ENCODE data around the gene ANGPTL5.

GRCh38 chr11:101881586-101881985 is 34.7 kb downstream of the ANGPTL5 start:
- TF ChIP-seq, protein P1, sequence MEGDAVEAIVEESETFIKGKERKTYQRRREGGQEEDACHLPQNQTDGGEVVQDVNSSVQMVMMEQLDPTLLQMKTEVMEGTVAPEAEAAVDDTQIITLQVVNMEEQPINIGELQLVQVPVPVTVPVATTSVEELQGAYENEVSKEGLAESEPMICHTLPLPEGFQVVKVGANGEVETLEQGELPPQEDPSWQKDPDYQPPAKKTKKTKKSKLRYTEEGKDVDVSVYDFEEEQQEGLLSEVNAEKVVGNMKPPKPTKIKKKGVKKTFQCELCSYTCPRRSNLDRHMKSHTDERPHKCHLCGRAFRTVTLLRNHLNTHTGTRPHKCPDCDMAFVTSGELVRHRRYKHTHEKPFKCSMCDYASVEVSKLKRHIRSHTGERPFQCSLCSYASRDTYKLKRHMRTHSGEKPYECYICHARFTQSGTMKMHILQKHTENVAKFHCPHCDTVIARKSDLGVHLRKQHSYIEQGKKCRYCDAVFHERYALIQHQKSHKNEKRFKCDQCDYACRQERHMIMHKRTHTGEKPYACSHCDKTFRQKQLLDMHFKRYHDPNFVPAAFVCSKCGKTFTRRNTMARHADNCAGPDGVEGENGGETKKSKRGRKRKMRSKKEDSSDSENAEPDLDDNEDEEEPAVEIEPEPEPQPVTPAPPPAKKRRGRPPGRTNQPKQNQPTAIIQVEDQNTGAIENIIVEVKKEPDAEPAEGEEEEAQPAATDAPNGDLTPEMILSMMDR (conservative IDR thresholded peaks at IDR 0.05; ENCODE audit: low read depth in 2 of 2), result no peak
- TF ChIP-seq REST (IDR thresholded peaks at IDR 0.05; ENCODE audit: unreplicated experiment) (no peak), EZH2 (IDR thresholded peaks at IDR 0.05; ENCODE audit: low read depth, unreplicated experiment) (no peak), POLR2AphosphoS5 (IDR thresholded peaks at IDR 0.05; ENCODE audit: low read depth) (no peak)
- TF ChIP-seq, protein P2, sequence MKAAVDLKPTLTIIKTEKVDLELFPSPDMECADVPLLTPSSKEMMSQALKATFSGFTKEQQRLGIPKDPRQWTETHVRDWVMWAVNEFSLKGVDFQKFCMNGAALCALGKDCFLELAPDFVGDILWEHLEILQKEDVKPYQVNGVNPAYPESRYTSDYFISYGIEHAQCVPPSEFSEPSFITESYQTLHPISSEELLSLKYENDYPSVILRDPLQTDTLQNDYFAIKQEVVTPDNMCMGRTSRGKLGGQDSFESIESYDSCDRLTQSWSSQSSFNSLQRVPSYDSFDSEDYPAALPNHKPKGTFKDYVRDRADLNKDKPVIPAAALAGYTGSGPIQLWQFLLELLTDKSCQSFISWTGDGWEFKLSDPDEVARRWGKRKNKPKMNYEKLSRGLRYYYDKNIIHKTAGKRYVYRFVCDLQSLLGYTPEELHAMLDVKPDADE (IDR thresholded peaks at IDR 0.05), result no peak

All from GM23338 (cell line).